ENCODE measurements around the gene CDK13.

Gene CDK13

DNA sequence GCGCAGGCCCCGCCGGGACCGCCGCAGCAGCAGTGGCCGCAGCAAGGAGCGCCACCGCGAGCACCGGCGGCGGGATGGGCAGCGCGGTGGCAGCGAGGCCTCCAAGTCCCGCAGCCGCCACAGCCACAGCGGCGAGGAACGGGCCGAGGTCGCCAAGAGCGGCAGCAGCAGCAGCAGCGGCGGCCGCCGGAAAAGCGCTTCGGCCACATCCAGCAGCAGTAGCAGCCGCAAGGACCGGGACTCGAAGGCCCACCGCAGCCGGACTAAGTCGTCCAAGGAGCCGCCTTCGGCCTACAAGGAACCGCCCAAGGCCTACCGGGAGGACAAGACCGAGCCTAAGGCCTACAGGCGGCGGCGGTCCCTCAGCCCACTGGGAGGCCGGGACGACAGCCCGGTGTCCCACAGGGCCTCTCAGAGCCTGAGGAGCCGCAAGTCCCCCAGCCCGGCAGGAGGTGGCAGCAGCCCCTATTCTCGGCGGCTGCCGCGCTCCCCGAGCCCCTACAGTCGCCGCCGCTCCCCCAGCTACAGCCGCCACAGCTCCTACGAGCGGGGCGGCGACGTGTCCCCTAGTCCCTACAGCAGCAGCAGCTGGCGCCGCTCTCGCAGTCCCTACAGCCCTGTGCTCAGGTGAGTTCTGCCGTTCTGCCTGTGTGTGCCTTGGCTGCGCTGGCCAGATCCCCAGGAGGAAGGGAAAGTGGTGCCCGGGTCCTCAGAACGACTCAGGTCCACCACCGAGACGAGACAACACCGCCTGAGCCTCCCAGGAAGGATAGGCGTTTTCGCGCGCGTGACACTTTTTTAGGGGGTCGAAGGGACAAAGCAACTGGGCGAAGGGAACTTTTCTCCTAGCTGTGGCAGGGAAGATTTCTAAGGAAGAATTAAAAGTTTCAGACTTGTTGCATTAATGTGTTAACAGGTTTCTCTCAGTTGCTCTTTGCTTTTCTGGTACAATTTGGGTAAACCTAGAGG lies 1.5 kb downstream of the CDK13 start:
- peak overlapping the region; percentile 92 for H3K4me3 ChIP-seq (ENCODE audit: low read depth, low read length)
- TF ChIP-seq, protein P1, sequence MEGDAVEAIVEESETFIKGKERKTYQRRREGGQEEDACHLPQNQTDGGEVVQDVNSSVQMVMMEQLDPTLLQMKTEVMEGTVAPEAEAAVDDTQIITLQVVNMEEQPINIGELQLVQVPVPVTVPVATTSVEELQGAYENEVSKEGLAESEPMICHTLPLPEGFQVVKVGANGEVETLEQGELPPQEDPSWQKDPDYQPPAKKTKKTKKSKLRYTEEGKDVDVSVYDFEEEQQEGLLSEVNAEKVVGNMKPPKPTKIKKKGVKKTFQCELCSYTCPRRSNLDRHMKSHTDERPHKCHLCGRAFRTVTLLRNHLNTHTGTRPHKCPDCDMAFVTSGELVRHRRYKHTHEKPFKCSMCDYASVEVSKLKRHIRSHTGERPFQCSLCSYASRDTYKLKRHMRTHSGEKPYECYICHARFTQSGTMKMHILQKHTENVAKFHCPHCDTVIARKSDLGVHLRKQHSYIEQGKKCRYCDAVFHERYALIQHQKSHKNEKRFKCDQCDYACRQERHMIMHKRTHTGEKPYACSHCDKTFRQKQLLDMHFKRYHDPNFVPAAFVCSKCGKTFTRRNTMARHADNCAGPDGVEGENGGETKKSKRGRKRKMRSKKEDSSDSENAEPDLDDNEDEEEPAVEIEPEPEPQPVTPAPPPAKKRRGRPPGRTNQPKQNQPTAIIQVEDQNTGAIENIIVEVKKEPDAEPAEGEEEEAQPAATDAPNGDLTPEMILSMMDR (IDR thresholded peaks at IDR 0.05; ENCODE audit: insufficient read depth, low read length, missing control alignments) = peak; percentile 50
- ChIA-PET POLR2A (interaction anchor here (0.7 kb wide), 1 partner anchor 182 kb away, joined by 3 read pairs; no protein-coding TSS in a partner anchor), CTCF (interaction anchor here (1.3 to 4.2 kb wide), 2 partner anchors 55 to 101 kb away, joined by 4 to 21 read pairs; no protein-coding TSS in a partner anchor)
- no peak for DNase-seq (ENCODE audit: low read depth, low spot score)

GRCh38 chr7:39952374-39952773 lies 2.3 kb downstream of the CDK13 start:
- TF ChIP-seq, protein P1 (IDR thresholded peaks at IDR 0.05; ENCODE audit: insufficient read depth, low read length, missing control alignments) = no peak
- ChIA-PET CTCF (interaction anchor here (1.3 to 4.2 kb wide), 2 partner anchors 56 to 100 kb away, joined by 4 to 21 read pairs; no protein-coding TSS in a partner anchor), POLR2A (no interaction called here)
- peak overlapping the region; percentile 92 for H3K4me3 ChIP-seq (ENCODE audit: low read depth, low read length)
- DNase-seq (ENCODE audit: low read depth, low spot score) = no peak

DNA sequence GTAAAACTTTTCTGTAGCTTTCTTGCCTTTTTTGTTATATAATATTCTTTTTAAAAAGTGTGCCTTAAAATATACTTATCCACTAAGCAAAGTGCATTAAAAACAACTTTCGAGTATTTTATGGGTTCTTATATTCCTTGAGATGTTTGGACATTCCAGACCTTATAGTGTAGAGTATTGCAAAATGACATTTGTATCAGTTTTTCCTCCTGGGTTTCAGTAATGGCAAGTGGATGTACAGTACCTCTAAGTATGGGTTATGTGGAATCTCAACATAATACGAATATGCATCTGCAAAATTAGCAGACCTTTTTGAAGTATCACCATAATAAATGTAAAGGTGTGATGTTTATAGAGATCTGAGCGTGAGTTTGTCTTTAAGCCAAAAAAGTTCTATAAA lies 2.7 kb downstream of the CDK13 start:
- CTCF ChIA-PET = interaction anchor here (1.3 to 4.2 kb wide), 2 partner anchors 56 to 99 kb away, joined by 4 to 21 read pairs; no protein-coding TSS in a partner anchor
- TF ChIP-seq, protein P1 (IDR thresholded peaks at IDR 0.05; ENCODE audit: insufficient read depth, low read length, missing control alignments) = no peak

GRCh38 chr7:39954694-39955093 lies 4.6 kb downstream of the CDK13 start:
- no peak overlapping the region for H3K4me3 ChIP-seq (ENCODE audit: low read depth, low read length)
- ChIA-PET POLR2A (no interaction called here), CTCF (interaction anchor here (0.6 to 2.0 kb wide), 2 partner anchors 46 to 98 kb away, joined by 3 to 10 read pairs; no protein-coding TSS in a partner anchor)
- TF ChIP-seq, protein P1 (IDR thresholded peaks at IDR 0.05; ENCODE audit: insufficient read depth, low read length, missing control alignments) = no peak
- no peak for DNase-seq (ENCODE audit: low read depth, low spot score)

More for the DNA sequence above, 2.7 kb downstream of the CDK13 start:
- no peak for DNase-seq (ENCODE audit: low read depth, low spot score)
- H3K4me3 ChIP-seq (ENCODE audit: low read depth, low read length) = peak overlapping the region; percentile 92
- POLR2A ChIA-PET = no interaction called here

- no peak overlapping the region for H3K4me3 ChIP-seq (ENCODE audit: low read depth, low read length)
- ChIA-PET POLR2A (no interaction called here), CTCF (interaction anchor here (1.0 to 1.6 kb wide), 3 partner anchors 19 to 95 kb away, joined by 3 to 7 read pairs (median 3); no protein-coding TSS in a partner anchor)
- no peak for DNase-seq (ENCODE audit: low read depth, low spot score)
- TF ChIP-seq, protein P1 (IDR thresholded peaks at IDR 0.05; ENCODE audit: insufficient read depth, low read length, missing control alignments) = no peak
These were observed 8.0 kb downstream of the CDK13 start for GRCh38 chr7:39958038-39958437.
